Muscle of leg (tissue), 11 donors: ENCODE measurements around the gene COL25A1. TPM values are rescaled to one million over a fixed set of nuclear protein-coding genes. Genes with fewer than 3 reads are reported as not detected.
A peak's percentile ranks its signal among the peaks of the same experiment; 100 is the strongest.
"Not testable (repeated sequence)": the region's sequence is repeated elsewhere in the genome, so short reads cannot be mapped to it uniquely, and the experiment has no call there.

Experiments
- DNase-seq: peaks from one replicate; pipeline ENCODE4 v3.0.0; 2013
- H3K27ac ChIP-seq: one replicate; pipeline ENCODE4 v1.5.1; 2013; ENCODE audit warnings: mild to moderate bottlenecking, low read length, control low read depth
- H3K27me3 ChIP-seq: one replicate; pipeline ENCODE4 v1.6.1; 2013; ENCODE audit warnings: low read length; ENCODE audit not compliant: control insufficient read depth, insufficient read depth
- H3K36me3 ChIP-seq: one replicate; pipeline ENCODE4 v1.6.1; 2013; ENCODE audit warnings: low read length; ENCODE audit not compliant: control insufficient read depth, insufficient read depth
- H3K4me1 ChIP-seq: one replicate; pipeline ENCODE4 v1.6.1; 2013; ENCODE audit warnings: low read length; ENCODE audit not compliant: control insufficient read depth, insufficient read depth
- H3K4me3 ChIP-seq: one replicate; pipeline ENCODE4 v1.5.1; 2013; ENCODE audit warnings: low read length, control low read depth
- H3K9me3 ChIP-seq: replicated peaks from 2 replicates; pipeline ENCODE4 v1.6.1; 2013; ENCODE audit warnings: low read depth, low read length; ENCODE audit not compliant: control insufficient read depth
- WGBS: methylation state at CpG from one replicate; pipeline ENCODE4 v1.1.5; 2013; ENCODE audit warnings: missing lambda C conversion rate; ENCODE audit not compliant: insufficient coverage; 5-methylcytosine and 5-hydroxymethylcytosine counted together
- polyA plus RNA-seq, 8 donors: library from polyadenylated mRNA; unstranded; fragments of 120-200 nt; gene quantifications; one replicate each; pipeline versions ENCODE4 v1.2.1 to v1.2.3, GENCODE V29; 2013; ENCODE audit warnings: inconsistent platforms in 1 of 8, low replicate concordance in 1 of 8; ENCODE audit not compliant: insufficient read length in 8 of 8, insufficient read depth in 1 of 8
- total RNA-seq: library from RNA; stranded (reverse); fragments of 120-200 nt; gene quantifications from one replicate; pipeline ENCODE4 v1.2.4, GENCODE V29; 2013

The COL25A1 gene
- total and polyA plus RNA-seq, 9 donors, result 4.5 to 9.7 (median 5.6) TPM

DNA sequence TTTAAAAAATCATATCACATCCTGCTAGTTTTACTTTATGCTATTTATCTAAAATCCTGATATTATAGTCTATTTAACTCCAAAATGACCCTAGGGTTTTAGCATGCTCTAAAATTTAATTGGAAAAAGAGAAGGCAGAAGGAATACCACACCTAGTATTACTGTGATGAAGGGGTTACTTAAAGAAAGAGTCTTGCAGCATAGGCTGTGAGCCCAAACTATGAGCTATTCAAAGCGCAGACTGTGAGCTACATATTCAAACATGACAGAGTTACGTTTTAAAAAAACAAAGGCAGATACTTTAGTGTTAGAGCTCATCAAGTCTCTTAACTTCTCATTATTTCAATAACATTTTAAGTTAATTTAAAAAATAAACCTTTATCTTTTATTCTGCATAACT lies 291.9 kb downstream of the COL25A1 start:
- Histone ChIP-seq H3K27ac (no peak overlapping the region), H3K4me3 (no peak overlapping the region), H3K9me3 (no peaks in the 10 kb centered on the region), H3K36me3 (no peaks in the 10 kb centered on the region), H3K4me1 (peaks cover 6% of the 10 kb centered on the region), H3K27me3 (no peaks in the 10 kb centered on the region)
- WGBS, result no CpG with 5 or more reads among the region's 2 CpGs
- peak; percentile 76 for DNase-seq

DNA sequence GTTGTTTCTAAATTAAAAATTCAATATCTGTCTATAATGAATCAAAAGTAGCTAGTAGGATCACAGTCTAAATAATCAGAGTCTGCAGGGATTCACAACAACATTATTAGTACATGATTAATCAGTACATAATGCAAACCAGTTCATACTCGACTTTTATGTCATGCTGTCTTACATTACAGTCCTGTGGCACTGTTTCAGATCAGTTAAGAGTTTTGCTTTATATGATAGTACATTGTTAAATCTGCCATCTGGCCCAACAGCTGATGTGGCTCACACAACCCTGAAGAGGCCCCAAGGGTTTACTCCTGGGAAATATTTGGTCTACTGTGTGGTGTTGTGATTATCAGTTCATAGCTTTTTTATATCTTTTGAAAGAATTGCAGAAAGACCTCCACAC lies 292.5 kb downstream of the COL25A1 start:
- DNase-seq, result peak; percentile 72
- H3K27me3 ChIP-seq, result no peaks in the 10 kb centered on the region
- H3K4me1 ChIP-seq, result peaks cover 6% of the 10 kb centered on the region
- WGBS, result no CpG with 5 or more reads among the region's 1 CpG
- H3K27ac ChIP-seq, result no peak overlapping the region
- no peaks in the 10 kb centered on the region for H3K36me3 ChIP-seq
- no peaks in the 10 kb centered on the region for H3K9me3 ChIP-seq
- no peak overlapping the region for H3K4me3 ChIP-seq

GRCh38 chr4:109007976-109008375 lies 294.5 kb downstream of the COL25A1 start:
- DNase-seq, result no peak

GRCh38 chr4:109005523-109005922 lies 296.9 kb downstream of the COL25A1 start:
- WGBS, result 60% methylated on average over 1 of the region's 1 CpG
- H3K27me3 ChIP-seq, result no peaks in the 10 kb centered on the region
- H3K4me1 ChIP-seq, result no peaks in the 10 kb centered on the region
- H3K36me3 ChIP-seq, result no peaks in the 10 kb centered on the region
- H3K9me3 ChIP-seq, result no peaks in the 10 kb centered on the region
- DNase-seq, result no peak
- no peak overlapping the region for H3K27ac ChIP-seq
- H3K4me3 ChIP-seq, result no peak overlapping the region

More at GRCh38 chr4:109007976-109008375, 294.5 kb downstream of the COL25A1 start:
- Histone ChIP-seq H3K36me3 (no peaks in the 10 kb centered on the region), H3K27me3 (no peaks in the 10 kb centered on the region), H3K4me3 (no peak overlapping the region), H3K9me3 (no peaks in the 10 kb centered on the region), H3K27ac (no peak overlapping the region), H3K4me1 (peaks cover 6% of the 10 kb centered on the region)
- 57% methylated on average over 1 of the region's 2 CpGs for WGBS

DNA sequence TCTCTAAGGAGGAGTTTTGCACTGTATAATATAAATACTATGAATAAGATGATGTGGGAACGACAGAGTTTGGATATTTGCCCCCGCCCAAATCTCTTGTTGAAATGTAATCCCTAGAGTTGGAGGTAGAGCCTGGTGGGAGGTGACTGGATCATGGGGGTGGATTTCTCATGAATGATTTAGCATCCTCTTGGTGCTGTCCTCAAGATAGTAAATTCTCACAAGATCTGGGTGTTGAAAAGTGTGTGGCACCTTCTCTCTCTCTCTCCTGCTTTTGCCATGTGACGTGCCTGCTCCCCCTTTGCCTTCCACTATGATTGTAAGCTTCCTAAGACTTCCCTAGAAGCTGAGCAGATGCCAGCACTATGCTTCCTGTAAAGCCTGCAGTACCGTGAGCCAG lies 298.0 kb downstream of the COL25A1 start:
- Histone ChIP-seq H3K4me1 (no peaks in the 10 kb centered on the region), H3K4me3 (no peak overlapping the region), H3K27me3 (no peaks in the 10 kb centered on the region), H3K36me3 (no peaks in the 10 kb centered on the region), H3K9me3 (no peaks in the 10 kb centered on the region), H3K27ac (no peak overlapping the region)
- WGBS, result no CpG with 5 or more reads among the region's 4 CpGs
- DNase-seq, result peak; percentile 10

- no peaks in the 10 kb centered on the region for H3K4me1 ChIP-seq
- no peak overlapping the region for H3K4me3 ChIP-seq
- H3K9me3 ChIP-seq, result no peaks in the 10 kb centered on the region
- H3K36me3 ChIP-seq, result no peaks in the 10 kb centered on the region
- no peaks in the 10 kb centered on the region for H3K27me3 ChIP-seq
- DNase-seq, result peak; percentile 23
- no peak overlapping the region for H3K27ac ChIP-seq
- WGBS, result no CpG with 5 or more reads among the region's 2 CpGs
These were observed 298.5 kb downstream of the COL25A1 start for GRCh38 chr4:109003964-109004363.

- Histone ChIP-seq H3K27ac (no peak overlapping the region), H3K4me3 (no peak overlapping the region), H3K4me1 (no peaks in the 10 kb centered on the region), H3K27me3 (no peaks in the 10 kb centered on the region), H3K9me3 (no peaks in the 10 kb centered on the region), H3K36me3 (no peaks in the 10 kb centered on the region)
- WGBS, result 63% methylated on average over 1 of the region's 5 CpGs
- DNase-seq, result no peak
These were observed 310.7 kb downstream of the COL25A1 start for GRCh38 chr4:108991551-108992328.

DNA sequence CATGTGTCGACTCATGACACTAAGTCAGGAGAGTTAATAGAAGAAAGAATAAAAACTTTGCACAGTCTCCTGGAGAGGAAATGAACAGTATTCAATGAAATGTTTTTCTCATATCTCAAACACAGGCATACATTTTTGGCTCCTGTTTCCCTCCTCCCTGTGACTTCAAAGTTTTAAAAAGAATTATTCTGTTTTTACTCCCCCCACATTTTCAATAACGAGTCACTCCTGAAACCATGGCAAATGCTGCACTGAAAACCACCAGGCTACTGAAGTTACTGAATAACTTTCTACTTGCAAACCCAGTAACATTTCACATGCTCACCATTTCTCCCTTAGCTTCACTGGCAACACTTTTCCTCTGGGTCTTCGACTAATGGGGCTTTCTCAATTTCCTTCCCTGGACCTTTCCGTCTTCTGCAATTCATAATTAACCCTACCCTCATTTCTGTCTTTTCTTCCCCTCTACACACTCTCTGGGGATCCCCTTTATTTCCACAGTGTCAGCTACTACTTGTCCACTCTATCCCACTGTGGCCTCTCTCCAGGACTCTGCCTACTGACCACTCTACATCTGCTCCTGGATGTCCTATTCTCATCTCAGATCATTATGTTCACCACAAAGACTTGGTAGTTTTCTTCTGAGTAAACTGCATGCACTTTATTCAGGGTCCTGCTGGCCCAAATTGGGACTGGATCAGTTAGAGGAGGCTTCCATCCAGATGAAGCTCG lies 313.8 kb downstream of the COL25A1 start:
- 63% methylated on average over 4 of the region's 5 CpGs for WGBS
- Histone ChIP-seq H3K9me3 (no peaks in the 10 kb centered on the region), H3K36me3 (no peaks in the 10 kb centered on the region), H3K4me1 (no peaks in the 10 kb centered on the region), H3K27ac (no peak overlapping the region), H3K4me3 (no peak overlapping the region), H3K27me3 (no peaks in the 10 kb centered on the region)
- DNase-seq, result no peak

- H3K27ac ChIP-seq, H3K27me3 ChIP-seq, H3K4me1 ChIP-seq, H3K36me3 ChIP-seq, H3K4me3 ChIP-seq, DNase-seq, H3K9me3 ChIP-seq: not testable (repeated sequence)
- 95% methylated on average over 29 of the region's 30 CpGs for WGBS
These were observed 318.0 kb downstream of the COL25A1 start for GRCh38 chr4:108984495-108984894.

GRCh38 chr4:108982402-108983185 lies 319.9 kb downstream of the COL25A1 start:
- DNase-seq, result no peak
- no peaks in the 10 kb centered on the region for H3K27me3 ChIP-seq
- H3K4me3 ChIP-seq, result no peak overlapping the region
- H3K9me3 ChIP-seq, result no peaks in the 10 kb centered on the region
- 80% methylated on average over 1 of the region's 6 CpGs for WGBS
- no peaks in the 10 kb centered on the region for H3K4me1 ChIP-seq
- no peak overlapping the region for H3K27ac ChIP-seq
- H3K36me3 ChIP-seq, result no peaks in the 10 kb centered on the region
